GM21825 (cell line): ENCODE results near the gene MYLK4.

Experiments used
- ATAC-seq: cut with Tn5 transposase; IDR thresholded peaks from one replicate; pipeline ENCODE4 v1.9.1; 2021; ENCODE audit warnings: mild to moderate bottlenecking, moderate library complexity; ENCODE audit not compliant: unreplicated experiment

MYLK4 gene

GRCh38 chr6:2635911-2636310 lies 114.8 kb downstream of the MYLK4 start:
- ATAC-seq: no peak

GRCh38 chr6:2634139-2634964 lies 116.4 kb downstream of the MYLK4 start:
- ATAC-seq: peak; percentile 91

GRCh38 chr6:2633736-2634135 lies 117.0 kb downstream of the MYLK4 start:
- no peak for ATAC-seq

GRCh38 chr6:2632976-2633584 lies 117.6 kb downstream of the MYLK4 start:
- ATAC-seq: no peak

- ATAC-seq: no peak
Observed at GRCh38 chr6:2632368-2632767, 118.4 kb downstream of the MYLK4 start.

GRCh38 chr6:2630891-2631571 lies 119.7 kb downstream of the MYLK4 start:
- no peak for ATAC-seq

- ATAC-seq: no peak
Observed at GRCh38 chr6:2630359-2630758, 120.4 kb downstream of the MYLK4 start.

GRCh38 chr6:2626401-2626800 lies 124.3 kb downstream of the MYLK4 start:
- ATAC-seq: no peak

- ATAC-seq: no peak
Observed at GRCh38 chr6:2625581-2625980, 125.1 kb downstream of the MYLK4 start.

- ATAC-seq: no peak
Observed at GRCh38 chr6:2624177-2624576, 126.5 kb downstream of the MYLK4 start.

- ATAC-seq: no peak
Observed at GRCh38 chr6:2623295-2623694, 127.4 kb downstream of the MYLK4 start.

- no peak for ATAC-seq
Observed at GRCh38 chr6:2622671-2623070, 128.1 kb downstream of the MYLK4 start.

- ATAC-seq: no peak
Observed at GRCh38 chr6:2619651-2620050, 131.1 kb downstream of the MYLK4 start.

- no peak for ATAC-seq
Observed at GRCh38 chr6:2617729-2618128, 133.0 kb downstream of the MYLK4 start.

- no peak for ATAC-seq
Observed at GRCh38 chr6:2616811-2617210, 133.9 kb downstream of the MYLK4 start.

GRCh38 chr6:2615251-2615650 lies 135.5 kb downstream of the MYLK4 start:
- no peak for ATAC-seq

- ATAC-seq: no peak
Observed at GRCh38 chr6:2614846-2615245, 135.9 kb downstream of the MYLK4 start.

- no peak for ATAC-seq
Observed at GRCh38 chr6:2614155-2614554, 136.6 kb downstream of the MYLK4 start.
